ENCODE measurements around the gene GJC2.
"Not testable (repeated sequence)": the region's sequence is repeated elsewhere in the genome, so short reads cannot be mapped to it uniquely, and the experiment has no call there.

Gene GJC2

GRCh38 chr1:228174482-228175315 is 25.0 kb downstream of the GJC2 start:
- no peak for DNase-seq

DNA sequence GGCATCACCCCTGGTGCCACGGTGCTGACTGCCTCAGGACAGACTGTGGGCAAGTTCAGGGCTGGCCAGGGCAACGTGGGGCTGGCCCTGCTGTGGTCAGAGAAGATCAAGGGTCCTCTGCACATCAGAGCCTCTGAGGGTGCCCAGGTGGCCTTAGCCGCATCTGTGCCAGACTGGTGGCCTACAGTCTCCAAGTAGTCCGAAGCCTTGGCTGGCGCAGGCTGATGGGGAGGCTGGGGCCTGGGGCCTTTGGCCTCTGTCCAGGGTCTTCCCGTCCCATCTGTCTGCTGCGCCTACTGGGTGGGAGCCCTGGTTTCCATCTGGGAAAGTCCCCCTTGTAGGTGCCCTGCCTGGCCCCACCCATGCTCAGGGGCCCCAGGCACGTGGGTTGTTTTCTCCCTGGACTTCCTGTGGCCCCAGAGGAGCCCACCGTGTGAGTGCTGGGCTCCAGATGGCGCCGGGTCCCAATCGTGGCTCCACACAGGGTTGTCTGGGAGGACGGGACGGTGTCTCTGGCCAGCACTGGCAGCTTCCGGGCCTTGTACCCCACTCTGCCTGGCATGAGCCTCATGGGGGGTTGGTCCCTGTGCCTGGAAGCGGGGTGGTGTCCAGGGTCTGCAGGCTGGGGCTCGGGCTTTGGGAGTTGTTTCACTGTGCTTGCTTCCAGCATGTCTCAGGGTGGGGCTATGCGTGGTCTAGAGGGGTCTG is 25.7 kb downstream of the GJC2 start:
- no peak for DNase-seq

- DNase-seq, result no peak
Measured at GRCh38 chr1:228176024-228176395, 26.3 kb downstream of the GJC2 start.

- no peak for DNase-seq
Measured at GRCh38 chr1:228176461-228177182, 26.9 kb downstream of the GJC2 start.

DNA sequence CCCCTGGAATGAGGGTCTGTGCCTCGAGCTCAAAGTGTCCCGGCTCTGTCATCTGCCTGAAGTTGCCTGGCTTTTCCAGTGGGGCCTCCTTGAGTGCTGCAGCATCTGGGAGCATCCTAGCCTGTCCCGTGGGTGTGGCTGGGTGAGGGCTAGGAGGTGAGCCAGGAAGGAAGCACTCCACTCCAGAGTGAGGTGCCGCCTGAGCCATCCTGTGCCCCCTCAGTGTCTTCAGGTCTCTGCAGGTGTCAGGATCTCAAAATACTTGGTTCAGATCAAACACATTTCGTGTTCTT is 27.4 kb downstream of the GJC2 start:
- no peak for DNase-seq

GRCh38 chr1:228177721-228178710 is 28.3 kb downstream of the GJC2 start:
- DNase-seq, result no peak

DNA sequence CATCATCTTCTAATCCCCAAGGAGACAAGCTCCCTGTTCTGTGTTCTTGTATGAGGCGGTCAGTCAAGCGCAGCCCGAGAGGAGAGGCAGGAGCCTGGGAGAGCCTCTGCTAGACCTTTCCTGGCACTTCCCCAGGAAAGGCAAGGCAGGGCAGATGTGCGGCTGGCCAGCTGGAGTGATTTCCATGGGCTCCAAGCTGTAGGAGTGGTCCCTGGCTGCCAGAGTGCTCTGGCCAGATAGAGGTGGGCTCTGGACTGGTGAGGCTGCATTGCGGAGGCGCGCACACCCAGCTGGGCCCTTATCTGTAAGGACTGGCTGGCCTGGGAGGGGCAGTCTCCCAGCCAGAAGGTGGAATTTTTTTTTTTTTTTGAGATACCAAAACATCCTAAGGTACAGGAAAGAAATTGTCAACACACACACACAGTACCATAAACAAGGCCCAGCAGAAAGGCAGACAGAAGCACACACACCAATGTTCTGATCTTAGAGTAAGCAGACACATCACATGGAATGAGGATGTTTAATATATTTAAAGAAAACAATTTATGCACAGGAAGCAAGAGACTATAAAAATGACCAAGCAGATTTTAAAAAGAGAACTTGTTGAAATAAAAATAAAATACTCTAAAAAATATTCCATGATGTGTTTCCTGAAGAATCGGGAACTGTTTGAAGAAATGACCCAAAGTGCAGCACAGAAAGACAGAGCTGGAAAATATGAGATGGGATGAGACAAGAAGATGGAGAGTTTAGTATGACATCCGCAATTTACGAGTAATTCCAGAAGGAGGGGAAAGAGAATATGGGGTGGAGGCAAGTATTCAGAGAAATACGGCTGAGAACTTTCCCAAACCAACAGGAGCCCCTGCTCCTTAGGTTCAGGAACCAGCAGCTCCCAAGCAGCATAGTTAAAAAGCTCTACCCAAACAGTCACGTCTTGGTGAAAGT is 29.3 kb downstream of the GJC2 start:
- no peak for DNase-seq

DNA sequence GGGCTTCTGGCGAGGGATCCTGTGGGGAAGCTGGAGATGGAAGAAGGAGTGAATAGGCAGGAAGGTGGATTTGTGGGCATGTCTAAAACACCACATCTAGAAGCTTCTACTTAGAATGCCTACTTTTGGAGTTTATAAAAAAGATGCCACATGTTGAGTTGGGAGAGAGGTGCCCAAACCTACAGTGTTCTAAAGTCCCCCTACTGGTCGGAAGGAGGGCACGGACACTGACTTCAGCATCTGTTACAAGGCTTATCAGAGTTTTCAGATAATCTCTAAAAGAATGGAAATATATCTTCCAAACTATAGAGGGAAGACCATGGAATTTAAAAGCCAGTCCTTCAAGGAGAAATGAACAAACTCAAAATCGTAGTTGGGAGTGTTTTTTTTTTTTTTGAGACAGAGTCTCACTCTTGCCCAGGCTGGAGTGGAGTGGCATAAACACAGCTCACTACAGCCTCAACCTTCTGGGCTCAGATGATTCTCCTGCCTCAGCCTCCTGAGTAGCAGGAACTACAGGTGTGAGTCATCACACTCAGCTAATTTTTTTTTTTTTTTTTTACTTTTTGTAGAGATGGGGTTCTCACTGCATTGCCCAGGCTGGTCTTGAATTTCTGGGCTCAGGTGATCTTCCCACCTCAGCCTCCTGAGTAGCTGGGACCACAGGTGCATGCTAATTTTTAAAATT is 30.7 kb downstream of the GJC2 start:
- no peak for DNase-seq

DNA sequence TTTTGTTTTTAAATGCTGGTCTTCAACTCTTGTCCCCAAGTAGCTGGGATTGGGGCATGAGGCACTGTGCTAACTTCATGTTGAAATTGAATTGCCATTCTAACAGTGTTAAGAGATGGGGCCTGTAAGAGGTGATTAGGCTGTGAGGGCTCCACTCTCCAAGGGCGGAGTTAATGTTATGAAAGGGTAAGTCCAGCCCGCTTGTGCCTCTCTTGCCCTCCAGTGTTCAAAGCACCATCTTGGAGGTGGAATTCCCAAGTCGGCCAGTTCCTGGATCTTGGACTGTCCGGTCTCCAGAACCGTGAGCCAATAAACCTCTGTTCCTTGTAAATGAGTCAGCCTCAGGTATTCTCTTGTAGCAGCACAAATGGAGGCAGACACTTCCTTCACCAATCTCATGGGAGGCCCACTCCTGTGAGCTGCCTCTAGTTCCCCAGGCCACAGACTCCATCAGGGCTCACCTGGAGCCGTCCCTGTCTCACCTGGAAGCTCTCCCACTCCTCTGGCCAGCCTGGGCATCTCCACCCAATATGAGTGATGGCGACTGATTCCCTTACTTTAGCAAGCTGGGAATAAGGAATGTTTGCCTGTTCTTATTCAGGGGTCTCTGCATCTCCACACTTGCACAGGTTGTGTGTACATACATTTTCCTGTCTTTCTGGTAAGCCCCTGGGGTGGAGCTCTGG is 31.4 kb downstream of the GJC2 start:
- DNase-seq, result no peak

GRCh38 chr1:228181645-228182034 is 31.9 kb downstream of the GJC2 start:
- DNase-seq, result no peak

DNA sequence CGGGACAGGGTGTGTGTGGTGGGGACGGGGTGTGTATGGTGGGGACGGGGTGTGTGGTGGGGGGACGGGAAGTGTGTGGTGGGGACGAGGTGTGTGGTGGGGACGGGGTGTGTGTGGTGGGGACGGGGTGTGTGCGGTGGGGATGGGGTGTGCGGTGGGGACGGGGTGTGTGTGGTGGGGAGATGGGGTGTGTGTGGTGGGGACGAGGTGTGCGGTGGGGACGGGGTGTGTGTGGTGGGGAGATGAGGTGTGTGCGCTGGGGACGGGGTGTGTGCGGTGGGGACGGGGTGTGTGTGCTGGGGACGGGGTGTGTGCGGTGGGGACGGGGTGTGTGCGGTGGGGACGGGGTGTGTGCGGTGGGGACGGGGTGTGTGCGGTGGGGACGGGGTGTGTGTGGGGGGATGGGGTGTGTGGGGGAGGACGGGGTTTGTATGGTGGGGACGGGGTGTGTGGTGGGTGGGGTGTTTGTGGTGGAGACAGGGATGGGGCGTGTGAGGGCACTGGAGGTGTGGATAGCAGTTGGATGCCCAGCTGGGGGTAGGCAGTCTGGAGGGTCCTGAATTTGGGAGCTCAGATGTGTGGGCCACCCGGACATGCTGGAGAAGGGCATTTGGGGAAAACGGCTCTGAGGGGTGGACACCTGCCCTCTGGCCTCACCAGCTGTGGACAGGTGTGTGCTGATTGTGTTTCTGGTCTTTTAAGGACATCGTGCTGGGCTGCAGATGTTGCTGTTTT is 32.7 kb downstream of the GJC2 start:
- no peak for DNase-seq

DNA sequence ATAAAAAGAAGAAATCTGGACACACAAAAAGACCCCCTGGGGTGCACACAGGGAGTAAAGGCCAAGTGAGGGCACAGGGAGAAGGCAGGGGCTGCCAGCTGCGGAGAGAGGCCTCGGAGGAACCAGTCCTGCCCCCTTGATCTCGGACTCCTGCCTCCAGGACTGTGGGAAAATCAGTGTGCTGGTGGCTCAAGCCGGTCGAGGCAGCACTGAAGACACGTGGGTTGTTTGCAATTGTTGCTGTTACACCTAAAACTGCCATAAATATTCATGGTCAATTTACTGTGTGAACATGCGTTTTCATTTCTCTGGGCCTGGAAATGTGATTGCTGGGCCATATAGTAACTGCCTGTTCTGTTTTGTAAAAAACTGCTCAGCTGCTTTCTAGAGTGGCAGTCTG is 34.4 kb downstream of the GJC2 start:
- no peak for DNase-seq

DNA sequence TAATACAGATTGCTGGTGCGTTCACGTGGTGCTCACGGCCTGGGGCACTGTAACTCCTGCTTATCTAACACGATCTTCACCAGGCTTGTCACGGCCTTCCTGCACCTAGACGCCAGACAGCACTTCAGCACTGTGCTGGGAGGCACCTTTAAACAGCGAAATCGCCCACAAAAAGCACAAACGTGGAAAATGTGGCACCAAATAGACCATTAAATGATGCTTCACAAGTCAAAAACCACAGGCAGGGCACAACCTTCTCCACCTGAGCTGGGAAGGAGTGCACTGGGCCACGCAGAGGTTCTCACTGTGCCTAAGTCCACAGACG is 35.9 kb downstream of the GJC2 start:
- DNase-seq, result no peak

- not testable (repeated sequence) for DNase-seq
Measured at GRCh38 chr1:228188249-228188648, 38.5 kb downstream of the GJC2 start.

- no peak for DNase-seq
Measured at GRCh38 chr1:228190182-228190581, 40.5 kb downstream of the GJC2 start.

- no peak for DNase-seq
Measured at GRCh38 chr1:228190778-228191177, 41.0 kb downstream of the GJC2 start.

DNA sequence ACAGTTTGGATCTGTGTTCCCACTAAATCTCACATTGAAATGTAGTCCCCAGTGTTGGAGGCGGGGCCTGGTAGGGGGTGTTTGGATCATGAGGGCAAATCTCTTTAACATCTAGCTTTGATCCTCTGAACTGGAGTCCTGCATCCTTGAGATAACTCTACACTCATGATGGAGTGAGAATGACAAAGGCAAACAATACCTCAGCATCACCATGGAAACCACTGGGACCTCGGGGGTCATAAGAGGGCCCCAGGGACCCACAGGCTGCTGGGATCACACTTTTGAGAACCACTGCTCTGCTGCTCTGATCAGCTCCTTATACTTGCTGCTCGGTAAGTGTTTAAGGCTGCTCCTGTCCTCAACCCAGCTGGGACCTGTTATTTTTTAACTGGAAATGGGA is 44.7 kb downstream of the GJC2 start:
- no peak for DNase-seq

- DNase-seq, result no peak
Measured at GRCh38 chr1:228194921-228195812, 45.4 kb downstream of the GJC2 start.

Measured in MV-4-11 (cell line).